NCI-H2029 treated with DMSO at 0.1 percent for 48 hours (cell line): Measurements from ENCODE around the gene CCT8.
"Not testable (repeated sequence)": the region's sequence is repeated elsewhere in the genome, so short reads cannot be mapped to it uniquely, and the experiment has no call there.

Experiments
- DNase-seq: peaks from one replicate; lab custom pipeline; 2025; lab: John Stamatoyannopoulos, UW

CCT8 gene

DNA sequence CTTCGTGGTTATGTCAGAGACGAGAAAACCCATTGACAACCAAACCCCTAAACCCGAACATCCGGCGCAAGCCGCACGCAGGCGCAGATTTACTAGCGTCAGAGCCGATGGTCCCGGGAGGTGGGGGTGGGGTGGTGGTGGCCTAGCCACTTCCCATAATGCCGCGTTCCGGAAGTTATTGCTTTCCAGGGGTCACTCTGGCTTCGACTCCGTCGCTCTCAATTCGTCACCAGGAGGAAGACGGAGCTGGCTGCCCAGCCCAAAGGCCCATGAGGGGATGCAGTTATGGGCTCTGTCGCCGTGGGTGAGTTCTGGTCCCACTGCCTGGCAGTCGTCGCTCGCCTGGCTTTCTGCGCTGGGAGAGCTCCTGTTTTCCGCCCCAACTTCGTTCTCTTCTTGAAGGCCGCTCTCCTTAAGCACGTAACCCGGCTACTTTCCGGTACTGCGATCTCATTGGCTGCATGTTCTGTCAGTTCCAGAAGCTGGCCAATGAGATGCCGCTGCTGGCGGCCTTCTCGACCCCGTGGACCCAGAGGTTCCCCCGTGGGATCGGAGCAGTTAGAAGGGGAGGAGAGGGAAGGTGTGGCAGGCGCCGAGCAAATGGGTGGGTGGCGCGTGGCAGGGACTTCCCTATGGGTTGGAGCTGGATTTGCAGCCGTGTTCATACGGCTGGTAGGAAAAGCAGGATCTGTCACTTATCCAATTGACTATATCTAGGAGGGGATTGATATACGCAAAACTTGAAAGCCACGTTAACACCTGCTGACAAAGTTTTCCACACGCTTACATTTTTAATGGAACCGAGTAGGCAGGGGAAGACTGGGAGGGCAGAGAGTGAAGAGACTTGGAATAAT is 48.7 kb downstream of the CCT8 start, which contains the start of gene USP16:
USP16 (plus strand) TSS at position 195 of the 854 bp plus-strand sequence. CDS start 3,246 bp downstream, outside the sequence.
- peak; percentile 92 for DNase-seq

DNA sequence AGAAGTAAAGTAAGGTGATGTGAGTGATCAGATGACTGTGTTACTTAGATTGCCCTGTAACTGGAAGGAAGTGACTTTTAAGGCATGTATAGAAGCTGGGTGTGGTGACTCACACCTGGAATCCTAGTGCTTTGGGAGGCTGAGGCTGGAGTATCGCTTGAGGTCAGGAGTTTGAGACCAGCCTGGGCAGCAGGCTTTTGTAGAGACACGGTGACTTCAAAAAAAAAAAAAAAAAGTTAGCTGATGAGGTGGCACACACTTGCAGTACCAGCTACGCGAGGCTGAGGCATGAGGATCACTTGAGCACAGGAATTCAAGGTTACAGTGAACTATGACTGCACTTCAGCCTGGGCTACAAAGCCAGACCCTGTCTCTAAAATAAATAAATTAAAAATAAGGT is 51.3 kb downstream of the CCT8 start:
- DNase-seq, result no peak

DNA sequence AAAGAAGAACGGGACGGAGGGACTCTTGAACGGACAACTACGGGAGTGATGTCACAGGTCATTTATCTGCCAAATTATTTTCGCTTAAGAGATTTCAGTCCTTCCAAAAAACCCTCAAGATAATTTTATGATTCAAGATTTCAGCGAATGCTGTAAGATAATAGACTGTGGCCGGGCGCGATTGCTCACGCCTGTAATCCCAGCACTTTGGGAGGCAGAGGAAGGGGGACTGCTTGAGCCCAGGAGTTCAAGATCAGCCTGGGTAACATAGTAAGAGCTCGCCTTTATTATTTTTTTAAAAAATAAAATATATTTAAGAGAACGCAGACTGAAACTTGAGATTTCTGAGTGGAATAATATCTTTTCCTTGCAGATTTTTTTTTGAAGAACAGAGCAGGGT is 54.9 kb downstream of the CCT8 start:
- no peak for DNase-seq

DNA sequence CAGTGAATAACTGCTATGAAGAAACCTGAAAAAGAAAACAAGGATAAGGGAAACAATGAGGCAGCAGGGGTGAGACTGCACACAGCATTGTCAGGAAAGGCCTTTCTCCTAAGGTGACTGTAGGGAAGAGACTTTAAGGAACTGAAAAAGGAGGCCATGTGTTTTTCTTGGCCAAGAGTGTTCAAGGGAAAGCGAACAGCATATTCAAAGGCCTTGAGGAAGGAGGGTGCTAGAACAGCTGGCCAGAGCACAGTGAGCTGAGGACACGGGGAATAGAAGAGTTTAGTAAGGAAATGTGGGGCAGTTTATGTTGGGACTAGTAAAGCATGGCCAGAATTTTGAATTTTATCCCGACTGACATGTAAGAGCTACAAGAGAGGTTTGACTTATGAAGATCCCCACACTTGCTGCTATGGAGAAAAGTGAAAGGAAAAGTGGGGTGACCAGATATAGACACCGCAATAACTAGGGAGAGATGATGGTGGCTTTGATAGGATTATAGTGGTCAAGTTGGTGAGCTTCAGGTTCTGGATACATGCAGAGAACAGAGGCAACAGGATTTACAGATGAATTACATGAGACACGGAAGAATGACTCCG is 55.7 kb downstream of the CCT8 start:
- DNase-seq, result no peak

DNA sequence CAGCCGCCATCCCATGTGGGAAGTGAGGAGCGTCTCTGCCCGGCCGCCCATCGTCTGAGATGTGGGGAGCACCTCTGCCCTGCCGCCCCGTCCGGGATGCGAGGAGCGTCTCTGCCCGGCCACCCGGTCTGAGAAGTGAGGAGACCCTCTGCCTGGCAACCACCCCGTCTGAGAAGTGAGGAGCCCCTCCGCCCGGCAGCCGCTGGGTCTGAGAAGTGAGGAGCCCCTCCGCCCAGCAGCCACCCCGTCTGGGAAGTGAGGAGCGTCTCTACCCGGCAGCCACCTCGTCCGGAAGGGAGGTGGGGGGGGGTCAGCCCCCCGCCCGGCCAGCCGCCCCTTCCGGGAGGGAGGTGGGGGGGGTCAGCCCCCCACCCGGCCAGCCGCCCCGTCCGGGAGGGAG is 62.2 kb downstream of the CCT8 start:
- not testable (repeated sequence) for DNase-seq

DNA sequence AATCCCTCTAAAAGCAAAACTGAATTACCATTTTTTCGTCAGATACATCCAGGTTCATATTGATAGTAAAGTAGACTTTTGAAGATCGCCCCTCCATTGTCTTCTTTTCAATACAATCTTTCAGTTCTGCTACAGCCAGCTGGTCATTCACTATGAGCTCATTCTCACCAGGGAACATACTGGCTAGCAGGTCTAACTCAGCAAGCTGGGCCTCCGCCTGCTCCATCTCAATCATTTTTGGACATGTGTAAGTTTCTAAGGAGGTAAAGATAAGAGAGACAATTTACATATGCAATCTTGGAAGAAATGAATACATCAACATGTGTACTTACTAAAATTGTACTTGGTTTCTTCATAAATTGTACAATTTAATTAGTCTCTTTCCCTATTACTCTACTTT is 65.1 kb downstream of the CCT8 start:
- no peak for DNase-seq

DNA sequence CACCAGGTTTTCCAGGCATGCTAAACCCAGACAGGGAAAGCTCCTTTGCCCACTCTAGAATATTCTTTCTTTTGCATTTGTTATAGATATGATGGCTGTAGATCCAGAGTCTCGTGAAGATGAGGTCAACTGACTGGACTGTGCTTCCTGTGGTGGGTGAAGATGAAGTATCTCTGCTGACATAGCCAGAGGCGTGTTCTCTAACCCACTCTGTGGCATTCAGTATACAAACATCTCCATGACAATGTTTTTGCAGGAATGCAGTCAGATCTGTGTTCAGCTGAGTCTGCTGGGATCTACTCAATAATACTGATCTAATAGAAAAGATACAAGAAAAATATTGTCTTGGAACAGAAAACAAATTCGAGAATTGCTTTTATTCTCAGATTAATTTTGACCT is 65.6 kb downstream of the CCT8 start:
- no peak for DNase-seq

DNA sequence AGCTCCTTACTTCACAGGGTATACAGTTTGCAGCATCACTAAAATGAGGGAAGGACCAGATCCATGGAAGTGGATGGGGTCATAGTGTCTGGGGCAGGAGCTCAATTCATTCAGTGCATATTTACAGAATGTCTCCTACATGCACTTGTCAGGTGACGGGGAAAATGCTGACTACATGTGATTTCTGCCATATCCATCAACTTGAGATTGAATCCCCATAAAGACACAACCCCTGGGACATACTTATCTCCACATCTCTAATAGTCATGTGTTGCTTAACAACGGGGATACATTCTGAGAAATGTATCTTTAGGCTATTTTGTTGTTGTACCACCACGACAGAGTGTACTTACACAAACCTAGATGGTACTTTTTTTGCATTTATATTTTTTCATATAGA is 66.3 kb downstream of the CCT8 start:
- no peak for DNase-seq
